ENCODE results near the gene HYLS1. TPM values are rescaled to one million over a fixed set of nuclear protein-coding genes. Genes with fewer than 3 reads are reported as not detected.

The HYLS1 gene
- polyA plus RNA-seq, 1 experiment: 7.0 TPM

DNA sequence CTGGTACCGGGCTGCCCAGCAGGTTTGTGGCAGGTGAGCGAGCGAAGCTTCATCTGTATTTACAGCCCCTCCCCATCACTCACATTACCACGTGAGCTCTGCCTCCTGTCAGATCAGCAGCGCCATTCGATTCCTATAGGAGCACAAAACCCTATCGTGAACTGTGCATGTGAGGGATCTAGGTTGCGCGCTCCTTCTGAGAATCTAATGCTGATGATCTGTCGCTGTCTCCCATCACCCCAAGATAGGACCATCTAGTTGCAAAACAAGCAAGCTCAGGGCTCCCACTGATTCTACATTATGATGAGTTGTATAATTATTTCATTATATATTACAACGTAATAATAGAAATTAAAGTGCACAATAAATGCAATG, 42.6 kb downstream of the HYLS1 start:
- TF ChIP-seq, protein P1, sequence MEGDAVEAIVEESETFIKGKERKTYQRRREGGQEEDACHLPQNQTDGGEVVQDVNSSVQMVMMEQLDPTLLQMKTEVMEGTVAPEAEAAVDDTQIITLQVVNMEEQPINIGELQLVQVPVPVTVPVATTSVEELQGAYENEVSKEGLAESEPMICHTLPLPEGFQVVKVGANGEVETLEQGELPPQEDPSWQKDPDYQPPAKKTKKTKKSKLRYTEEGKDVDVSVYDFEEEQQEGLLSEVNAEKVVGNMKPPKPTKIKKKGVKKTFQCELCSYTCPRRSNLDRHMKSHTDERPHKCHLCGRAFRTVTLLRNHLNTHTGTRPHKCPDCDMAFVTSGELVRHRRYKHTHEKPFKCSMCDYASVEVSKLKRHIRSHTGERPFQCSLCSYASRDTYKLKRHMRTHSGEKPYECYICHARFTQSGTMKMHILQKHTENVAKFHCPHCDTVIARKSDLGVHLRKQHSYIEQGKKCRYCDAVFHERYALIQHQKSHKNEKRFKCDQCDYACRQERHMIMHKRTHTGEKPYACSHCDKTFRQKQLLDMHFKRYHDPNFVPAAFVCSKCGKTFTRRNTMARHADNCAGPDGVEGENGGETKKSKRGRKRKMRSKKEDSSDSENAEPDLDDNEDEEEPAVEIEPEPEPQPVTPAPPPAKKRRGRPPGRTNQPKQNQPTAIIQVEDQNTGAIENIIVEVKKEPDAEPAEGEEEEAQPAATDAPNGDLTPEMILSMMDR (IDR thresholded peaks at IDR 0.05; ENCODE audit: low read depth, low read length): no peak
- CTCF ChIA-PET: no interaction called here
- H3K9me3 ChIP-seq (ENCODE audit: control insufficient read depth, insufficient read depth, low read length): no peaks in the 10 kb centered on the region
- POLR2A ChIA-PET: no interaction called here
- H3K27ac ChIP-seq (ENCODE audit: low read depth, low read length): no peak overlapping the region
- H3K4me3 ChIP-seq (ENCODE audit: low read depth, low read length): no peak overlapping the region
- no peak for DNase-seq (ENCODE audit: low read depth, low spot score)
- peaks cover 30% of the 10 kb centered on the region for H3K27me3 ChIP-seq (ENCODE audit: control insufficient read depth, insufficient read depth, low read length)

DNA sequence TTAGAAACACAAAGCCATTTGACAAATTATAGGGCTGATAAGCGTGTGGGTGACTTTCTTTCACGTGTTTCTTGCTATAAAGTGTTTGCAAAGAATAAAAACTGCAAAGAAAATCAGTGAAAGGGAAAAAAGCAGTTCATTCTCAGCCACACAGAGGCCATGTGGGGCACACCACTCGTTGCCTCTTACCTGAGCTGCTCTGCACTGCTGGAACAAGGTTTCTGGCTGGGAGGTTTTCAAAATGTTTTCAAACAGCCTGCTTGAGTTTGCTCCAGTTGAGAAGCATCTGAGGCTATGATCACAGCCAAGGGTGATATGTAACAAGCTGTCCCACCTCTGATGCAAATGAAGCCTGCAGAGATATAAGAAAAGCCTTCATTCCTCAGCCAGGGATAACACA, 43.6 kb downstream of the HYLS1 start:
- CTCF ChIA-PET: interaction anchor here (1.0 to 1.7 kb wide), 2 partner anchors 10 to 263 kb away, joined by 3 to 7 read pairs; no protein-coding TSS in a partner anchor
- POLR2A ChIA-PET: no interaction called here

DNA sequence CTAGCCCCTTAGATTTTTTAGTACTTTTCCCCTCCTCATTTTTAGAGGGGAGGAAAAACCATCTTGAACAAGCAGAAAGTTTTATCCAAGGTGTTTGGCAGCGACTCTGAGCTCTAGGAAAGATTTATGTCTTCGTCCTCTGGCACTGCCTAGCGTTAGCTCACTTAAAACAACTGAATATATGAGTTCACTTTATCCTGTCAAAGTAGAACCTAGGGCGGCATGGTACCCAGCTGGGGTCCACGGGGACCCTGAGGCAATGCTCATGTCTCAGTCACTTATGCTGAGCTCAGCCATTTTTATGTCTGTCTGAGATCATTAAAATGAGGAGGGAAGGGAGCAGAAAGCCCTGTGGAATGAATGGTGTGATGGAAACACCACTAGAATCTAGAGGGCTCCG, 44.2 kb downstream of the HYLS1 start:
- TF ChIP-seq, protein P1 (IDR thresholded peaks at IDR 0.05; ENCODE audit: low read depth, low read length): no peak
- CTCF ChIA-PET: interaction anchor here (0.8 to 1.7 kb wide), 3 partner anchors 10 to 262 kb away, joined by 3 to 7 read pairs (median 3); no protein-coding TSS in a partner anchor
- POLR2A ChIA-PET: no interaction called here

More for the DNA sequence above, 43.6 kb downstream of the HYLS1 start:
- H3K27ac ChIP-seq (ENCODE audit: low read depth, low read length): no peak overlapping the region
- H3K27me3 ChIP-seq (ENCODE audit: control insufficient read depth, insufficient read depth, low read length): peaks cover 25% of the 10 kb centered on the region
- H3K9me3 ChIP-seq (ENCODE audit: control insufficient read depth, insufficient read depth, low read length): no peaks in the 10 kb centered on the region
- TF ChIP-seq, protein P1 (IDR thresholded peaks at IDR 0.05; ENCODE audit: low read depth, low read length): no peak
- no peak for DNase-seq (ENCODE audit: low read depth, low spot score)
- no peak overlapping the region for H3K4me3 ChIP-seq (ENCODE audit: low read depth, low read length)

DNA sequence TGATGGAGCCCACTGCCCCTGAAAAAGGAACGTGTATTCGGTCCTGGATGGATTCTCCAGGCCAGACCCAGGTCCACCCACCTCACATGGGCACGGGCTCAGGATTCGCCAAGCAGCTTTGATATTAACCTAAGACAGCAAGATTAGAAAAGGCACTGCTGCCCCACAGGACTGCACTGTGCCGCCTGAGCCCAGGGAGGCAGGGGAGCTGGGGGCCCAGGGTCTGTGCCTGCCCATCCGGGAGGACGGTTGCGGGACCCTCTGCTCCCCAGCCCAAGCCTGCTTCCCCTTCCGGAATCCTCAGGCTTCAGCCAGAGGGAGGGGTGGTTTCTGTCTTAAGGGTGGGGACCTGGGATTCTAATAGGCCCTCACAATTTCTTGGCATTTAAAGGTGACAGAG, 44.8 kb downstream of the HYLS1 start:
- Histone ChIP-seq H3K4me3 (ENCODE audit: low read depth, low read length) (no peak overlapping the region), H3K27me3 (ENCODE audit: control insufficient read depth, insufficient read depth, low read length) (peaks cover 24% of the 10 kb centered on the region), H3K27ac (ENCODE audit: low read depth, low read length) (no peak overlapping the region), H3K9me3 (ENCODE audit: control insufficient read depth, insufficient read depth, low read length) (no peaks in the 10 kb centered on the region)
- ChIA-PET POLR2A (no interaction called here), CTCF (interaction anchor here (0.8 to 1.7 kb wide), 2 partner anchors 10 to 261 kb away, joined by 3 to 7 read pairs; no protein-coding TSS in a partner anchor)
- DNase-seq (ENCODE audit: low read depth, low spot score): no peak
- TF ChIP-seq, protein P1 (IDR thresholded peaks at IDR 0.05; ENCODE audit: low read depth, low read length): no peak

More for the DNA sequence above, 44.2 kb downstream of the HYLS1 start:
- no peaks in the 10 kb centered on the region for H3K9me3 ChIP-seq (ENCODE audit: control insufficient read depth, insufficient read depth, low read length)
- H3K27ac ChIP-seq (ENCODE audit: low read depth, low read length): no peak overlapping the region
- no peak overlapping the region for H3K4me3 ChIP-seq (ENCODE audit: low read depth, low read length)
- DNase-seq (ENCODE audit: low read depth, low spot score): no peak
- H3K27me3 ChIP-seq (ENCODE audit: control insufficient read depth, insufficient read depth, low read length): peaks cover 27% of the 10 kb centered on the region

DNA sequence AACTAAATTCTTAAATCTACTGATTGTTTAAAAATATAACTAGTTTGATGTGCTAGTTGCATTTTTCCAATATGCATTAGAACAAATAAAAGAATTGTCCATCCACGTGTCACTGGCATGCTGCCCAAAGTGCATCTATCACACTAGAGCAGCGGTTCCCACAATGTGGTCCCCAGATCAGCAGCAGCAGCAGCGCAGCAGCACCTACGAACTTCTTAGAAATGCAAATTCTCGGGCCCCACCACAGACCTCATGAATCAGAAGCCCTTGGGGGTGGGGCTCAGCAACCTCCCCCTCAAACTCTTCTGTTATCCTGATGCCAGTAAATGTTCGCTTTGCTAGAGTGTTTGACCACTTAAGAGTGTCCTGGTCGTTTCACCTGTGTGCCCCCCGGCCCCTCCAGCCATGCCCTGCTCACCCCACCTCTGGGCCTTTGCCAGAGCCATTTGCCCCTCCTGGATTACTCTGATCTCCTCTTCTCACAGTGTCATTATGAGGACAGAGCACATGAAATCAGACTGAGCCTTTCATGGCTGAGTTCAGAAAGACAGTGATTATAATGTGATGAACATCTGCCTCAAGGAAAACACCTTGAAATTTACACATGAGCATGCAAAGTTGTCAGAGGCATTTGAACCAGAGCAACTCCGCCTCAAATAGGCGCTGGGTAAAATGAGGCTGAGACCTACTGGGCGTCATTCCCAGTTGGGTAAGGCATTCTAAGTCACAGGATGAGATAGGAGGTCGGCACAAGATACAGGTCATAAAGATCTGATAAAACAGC, 45.8 kb downstream of the HYLS1 start:
- no peak overlapping the region for H3K4me3 ChIP-seq (ENCODE audit: low read depth, low read length)
- DNase-seq (ENCODE audit: low read depth, low spot score): no peak
- H3K27ac ChIP-seq (ENCODE audit: low read depth, low read length): no peak overlapping the region
- CTCF ChIA-PET: no interaction called here
- POLR2A ChIA-PET: no interaction called here
- TF ChIP-seq, protein P1 (IDR thresholded peaks at IDR 0.05; ENCODE audit: low read depth, low read length): no peak
- H3K27me3 ChIP-seq (ENCODE audit: control insufficient read depth, insufficient read depth, low read length): peaks cover 24% of the 10 kb centered on the region
- H3K9me3 ChIP-seq (ENCODE audit: control insufficient read depth, insufficient read depth, low read length): no peaks in the 10 kb centered on the region

Measured in AG04450 (cell line).